Measurements from ENCODE around the gene TM2D1.

Gene TM2D1

DNA sequence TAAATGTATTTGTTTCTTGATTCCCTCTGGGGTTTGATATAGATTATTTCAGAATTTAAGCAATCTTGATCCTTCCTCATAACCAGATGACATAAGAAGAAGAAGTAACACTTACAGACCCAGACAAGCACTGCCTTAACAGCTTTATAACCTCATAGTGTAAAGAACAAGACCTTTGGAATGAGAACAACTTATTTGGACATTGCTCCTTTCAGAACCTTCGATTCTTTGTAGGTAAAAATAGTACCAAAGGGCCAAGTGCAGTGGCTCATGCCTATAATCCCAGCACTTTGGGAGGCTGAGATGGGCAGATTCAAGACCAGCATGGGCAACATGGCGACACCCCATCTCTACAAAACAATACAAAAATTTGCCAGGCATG, 15.0 kb downstream of the TM2D1 start:
- Mint-ChIP-seq H3K36me3 (ENCODE audit: low read depth) (peaks cover 29% of the 10 kb centered on the region), H3K9me3 (no peaks in the 10 kb centered on the region), H3K27me3 (ENCODE audit: low read depth) (no peaks in the 10 kb centered on the region), H3K27ac (no peak overlapping the region), H3K4me1 (no peaks in the 10 kb centered on the region), H3K4me3 (no peak overlapping the region)
- no peak for TF ChIP-seq CTCF (IDR thresholded peaks at IDR 0.05; ENCODE audit: unreplicated experiment in 3 of 3)

DNA sequence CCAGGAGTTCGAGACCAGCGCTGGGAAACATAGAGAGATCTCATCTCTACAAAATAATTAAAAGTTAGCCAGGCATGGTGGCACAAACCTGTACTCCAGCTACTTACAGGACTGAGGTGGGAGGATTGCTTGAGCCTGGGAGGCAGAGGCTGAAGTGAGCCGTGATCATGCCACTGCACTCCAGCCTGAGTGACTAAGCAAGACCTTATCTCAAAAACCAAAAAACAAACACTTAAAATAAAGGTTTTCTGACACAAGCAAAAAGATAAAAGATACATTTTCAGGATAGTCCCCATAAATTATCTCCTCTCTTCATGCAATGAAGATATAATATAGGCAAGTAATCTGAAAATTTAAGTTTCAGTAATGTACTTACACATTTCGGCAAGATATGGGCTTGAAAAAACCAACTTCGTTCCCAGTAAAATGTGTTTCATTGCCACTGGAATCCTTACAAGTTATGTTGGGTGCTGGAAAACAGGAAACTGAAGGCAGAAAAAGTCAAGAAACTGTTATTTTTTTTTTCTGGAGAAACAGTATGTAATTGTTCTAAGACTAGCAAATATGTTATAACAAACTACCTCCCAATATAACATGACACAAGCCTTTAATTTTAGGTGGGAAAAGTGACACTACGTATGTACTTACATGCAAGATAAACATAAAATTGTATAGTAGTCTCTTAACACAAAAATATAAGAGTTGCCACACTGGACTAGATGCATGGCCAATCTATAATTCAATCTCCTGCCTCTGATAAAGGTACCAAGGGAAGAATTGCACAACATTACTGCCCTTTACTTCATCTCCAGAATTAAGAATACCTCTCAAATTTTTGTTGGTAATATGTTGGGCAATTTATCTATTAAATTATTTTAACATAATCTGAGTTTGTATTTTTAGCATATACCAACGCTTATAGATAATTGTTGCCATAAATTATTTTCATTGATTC, 15.7 kb downstream of the TM2D1 start:
- no peaks in the 10 kb centered on the region for H3K9me3 Mint-ChIP-seq
- H3K27me3 Mint-ChIP-seq (ENCODE audit: low read depth) = no peaks in the 10 kb centered on the region
- H3K4me3 Mint-ChIP-seq = no peak overlapping the region
- TF ChIP-seq CTCF (IDR thresholded peaks at IDR 0.05; ENCODE audit: unreplicated experiment in 3 of 3) = no peak
- H3K4me1 Mint-ChIP-seq = no peaks in the 10 kb centered on the region
- peaks cover 33% of the 10 kb centered on the region for H3K36me3 Mint-ChIP-seq (ENCODE audit: low read depth)
- no peak overlapping the region for H3K27ac Mint-ChIP-seq

GRCh38 chr1:61699911-61700851, 24.8 kb downstream of the TM2D1 start:
- TF ChIP-seq CTCF (IDR thresholded peaks at IDR 0.05; ENCODE audit: unreplicated experiment in 3 of 3) = no peak
- H3K4me3 Mint-ChIP-seq = no peak overlapping the region
- peak overlapping the region; percentile 14 to 81 (median 45) for H3K27ac Mint-ChIP-seq
- H3K4me1 Mint-ChIP-seq = peaks cover 5% of the 10 kb centered on the region
- no peaks in the 10 kb centered on the region for H3K27me3 Mint-ChIP-seq (ENCODE audit: low read depth)
- no peaks in the 10 kb centered on the region for H3K9me3 Mint-ChIP-seq
- peaks cover 64% of the 10 kb centered on the region for H3K36me3 Mint-ChIP-seq (ENCODE audit: low read depth)

DNA sequence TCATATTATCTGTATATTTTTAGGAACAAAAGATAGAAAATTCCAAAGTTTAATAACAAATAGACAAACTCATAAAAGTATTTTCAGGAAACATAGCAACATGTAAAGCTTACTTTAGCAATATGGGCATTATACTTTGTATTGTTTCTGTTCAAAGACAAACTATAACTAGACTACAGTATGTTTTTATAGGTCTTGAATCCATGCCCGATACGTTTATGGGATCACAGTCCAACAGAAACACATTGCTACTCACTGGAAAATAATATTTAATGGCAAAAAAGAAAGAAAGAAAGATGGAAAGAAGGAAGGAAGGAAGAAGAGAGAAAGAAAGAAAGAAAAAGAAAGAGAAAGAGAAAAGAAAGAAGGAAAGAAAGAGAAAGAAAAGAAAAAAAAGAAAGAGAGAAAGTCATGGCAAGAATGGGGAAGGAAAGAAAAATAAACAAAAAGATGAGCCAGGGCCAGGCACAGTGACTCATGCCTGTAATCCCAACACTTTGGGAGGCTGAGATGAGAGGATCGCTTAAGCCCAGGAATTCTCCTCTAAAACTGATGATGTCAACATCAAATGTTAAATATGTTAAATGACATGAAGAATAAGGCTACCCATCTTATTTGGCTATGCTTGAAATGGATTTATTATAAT, 32.7 kb downstream of the TM2D1 start:
- TF ChIP-seq CTCF (IDR thresholded peaks at IDR 0.05; ENCODE audit: unreplicated experiment in 3 of 3) = no peak
- Mint-ChIP-seq H3K27me3 (ENCODE audit: low read depth) (no peaks in the 10 kb centered on the region), H3K4me1 (no peaks in the 10 kb centered on the region), H3K4me3 (no peak overlapping the region), H3K9me3 (no peaks in the 10 kb centered on the region), H3K27ac (peak overlapping the region in 1 of 3 experiments; percentile 8), H3K36me3 (ENCODE audit: low read depth) (peaks cover 21% of the 10 kb centered on the region)

GRCh38 chr1:61687901-61688300, 37.0 kb downstream of the TM2D1 start:
- TF ChIP-seq CTCF (IDR thresholded peaks at IDR 0.05; ENCODE audit: unreplicated experiment in 3 of 3) = no peak
- H3K27me3 Mint-ChIP-seq (ENCODE audit: low read depth) = no peaks in the 10 kb centered on the region
- no peaks in the 10 kb centered on the region for H3K4me1 Mint-ChIP-seq

More at GRCh38 chr1:61687901-61688300, 37.0 kb downstream of the TM2D1 start:
- Mint-ChIP-seq H3K4me3 (no peak overlapping the region), H3K9me3 (no peaks in the 10 kb centered on the region), H3K27ac (no peak overlapping the region), H3K36me3 (ENCODE audit: low read depth) (peaks cover 28% of the 10 kb centered on the region)

Data from nephron (organoid).